IPS DF 6.9 (cell line): ENCODE measurements around the gene IFT122.
"Not testable (repeated sequence)": the region's sequence is repeated elsewhere in the genome, so short reads cannot be mapped to it uniquely, and the experiment has no call there.

Source experiments
- DNase-seq: peaks from one replicate; pipeline ENCODE4 v3.0.0-alpha.2; 2013; ENCODE audit warnings: low read depth, low spot score
- H3K27ac ChIP-seq: one replicate; pipeline ENCODE4 v1.5.1; 2013; ENCODE audit warnings: low read length, control low read depth
- H3K27me3 ChIP-seq: 2 replicates; pipeline ENCODE4 v1.6.1; 2013; ENCODE audit warnings: mild to moderate bottlenecking, low read length; ENCODE audit not compliant: control insufficient read depth, insufficient read depth
- H3K36me3 ChIP-seq: 2 replicates; pipeline ENCODE4 v1.6.1; 2013; ENCODE audit warnings: low read length; ENCODE audit not compliant: control insufficient read depth, insufficient read depth
- H3K4me1 ChIP-seq: 2 replicates; pipeline ENCODE4 v1.6.1; 2013; ENCODE audit warnings: low read length; ENCODE audit not compliant: control insufficient read depth, insufficient read depth
- H3K4me3 ChIP-seq: 2 replicates; pipeline ENCODE4 v1.5.1; 2013; ENCODE audit warnings: mild to moderate bottlenecking, low read length
- H3K9me3 ChIP-seq: 2 replicates; pipeline ENCODE4 v1.6.1; 2013; ENCODE audit warnings: low read length, inconsistent platforms; ENCODE audit not compliant: control insufficient read depth, insufficient read depth
- WGBS: extraction: QIAGEN DNeasy Blood & Tissue Kit; methylation state at CpG from one replicate; pipeline ENCODE4 v1.1.7; 2013; ENCODE audit warnings: mixed read lengths, missing lambda C conversion rate; ENCODE audit not compliant: insufficient read length, insufficient coverage; 5-methylcytosine and 5-hydroxymethylcytosine counted together

Gene IFT122

DNA sequence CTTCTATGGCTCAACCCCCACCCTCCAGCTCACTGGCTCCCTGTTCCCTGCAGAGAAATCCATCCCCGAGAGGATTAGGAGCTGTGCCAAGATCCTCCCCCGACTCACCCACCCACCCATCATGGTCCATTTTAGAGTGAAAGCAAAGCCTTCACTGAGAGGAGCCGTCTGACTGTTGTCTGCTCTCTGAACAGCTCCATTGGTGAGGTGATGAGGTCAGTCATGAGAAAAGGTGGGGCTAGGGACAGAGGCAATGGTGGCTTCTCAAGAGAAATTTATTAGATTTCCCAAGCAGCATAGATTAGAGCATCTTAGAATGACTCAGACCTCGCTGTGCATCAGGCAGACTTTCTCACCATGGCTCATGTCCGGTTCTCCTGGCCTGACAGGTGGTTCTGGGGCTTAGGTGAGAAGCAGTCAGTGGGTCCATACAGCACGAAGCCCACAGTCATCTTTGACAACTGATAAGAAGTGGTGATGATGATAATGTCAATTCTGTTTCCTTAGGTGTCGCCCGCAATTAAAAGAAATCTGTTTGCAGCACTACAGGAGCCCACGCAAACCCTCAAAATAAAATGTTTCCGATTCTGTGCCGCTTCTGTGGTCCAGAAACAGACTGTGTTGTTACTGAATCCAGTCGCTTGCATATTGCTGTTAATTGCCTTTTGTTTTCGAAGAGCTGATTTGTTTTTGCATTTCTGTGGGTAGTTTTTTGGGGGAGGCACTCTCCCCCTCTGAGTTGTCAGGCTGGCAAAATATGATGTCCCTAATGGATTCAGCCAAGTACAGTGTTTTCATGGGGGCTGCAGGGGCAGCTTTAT lies 63.7 kb downstream of the IFT122 start:
- WGBS = no CpG with 5 or more reads among the region's 13 CpGs
- Histone ChIP-seq H3K4me3 (no peak overlapping the region), H3K36me3 (0 out of 2 replicates have a peak, but pooled peaks cover 4% of the 10 kb centered on the region), H3K9me3 (no peaks in the 10 kb centered on the region), H3K27ac (no peak overlapping the region), H3K27me3 (no peaks in the 10 kb centered on the region), H3K4me1 (no peaks in the 10 kb centered on the region; the same call in 1 of the 2 replicates)
- DNase-seq = no peak

DNA sequence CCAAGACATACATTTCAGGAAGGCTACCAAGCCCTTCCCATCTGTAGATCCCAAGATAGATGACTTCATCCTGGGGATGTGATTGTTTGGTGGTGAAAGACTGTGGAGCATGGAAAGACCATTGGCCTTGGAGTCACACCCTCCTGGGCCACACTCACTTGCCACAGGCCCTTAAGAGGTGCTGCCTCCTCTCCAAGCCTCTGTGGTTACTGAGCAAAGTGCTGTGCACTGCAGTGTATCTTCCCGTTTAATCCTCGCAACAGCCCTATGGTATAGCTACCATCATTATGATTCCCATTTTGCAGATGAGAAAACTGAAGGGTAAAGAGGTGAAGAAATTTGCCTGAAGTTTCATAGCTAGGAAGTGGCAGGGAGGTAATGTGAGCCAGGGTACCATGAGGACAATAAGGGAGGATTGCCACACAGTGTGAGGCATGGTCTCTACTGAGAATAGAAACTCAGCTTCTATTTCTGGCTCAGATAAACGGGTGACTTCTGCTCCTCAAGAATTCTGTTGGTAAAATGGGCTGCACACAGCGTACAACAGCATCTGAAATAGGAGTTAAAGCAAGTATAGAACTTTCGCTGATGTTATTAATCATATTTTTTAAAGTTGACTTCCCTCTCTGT lies 64.6 kb downstream of the IFT122 start:
- DNase-seq = no peak
- Histone ChIP-seq H3K9me3 (no peaks in the 10 kb centered on the region), H3K27me3 (no peaks in the 10 kb centered on the region), H3K4me3 (no peak overlapping the region), H3K36me3 (0 out of 2 replicates have a peak, but pooled peaks cover 4% of the 10 kb centered on the region), H3K27ac (no peak overlapping the region), H3K4me1 (no peaks in the 10 kb centered on the region; the same call in 1 of the 2 replicates)
- WGBS = no CpG with 5 or more reads among the region's 5 CpGs

DNA sequence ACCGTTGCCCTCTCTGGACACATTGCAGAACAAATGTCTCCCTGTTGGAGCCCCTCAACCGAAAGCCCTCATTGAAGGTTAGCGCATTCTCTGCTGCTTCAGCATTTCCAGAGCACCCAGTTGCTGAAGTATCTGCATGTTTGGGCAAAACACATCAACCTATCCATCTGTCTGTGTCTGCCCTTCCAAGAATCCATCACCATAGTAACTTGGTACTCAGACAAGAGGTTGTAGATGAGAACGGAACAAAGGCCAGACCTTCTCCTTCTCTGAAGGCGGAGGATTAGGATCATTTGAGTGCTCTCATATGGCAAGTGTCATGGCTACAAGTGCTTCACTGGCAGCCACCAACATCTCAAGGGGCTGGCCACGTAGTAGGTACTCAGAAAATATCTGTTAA lies 65.3 kb downstream of the IFT122 start:
- Histone ChIP-seq H3K9me3 (no peaks in the 10 kb centered on the region), H3K27me3 (no peaks in the 10 kb centered on the region), H3K27ac (no peak overlapping the region), H3K4me3 (no peak overlapping the region), H3K4me1 (no peaks in the 10 kb centered on the region; the same call in 1 of the 2 replicates), H3K36me3 (0 out of 2 replicates have a peak, but pooled peaks cover 4% of the 10 kb centered on the region)
- DNase-seq = no peak
- WGBS = no CpG with 5 or more reads among the region's 6 CpGs

DNA sequence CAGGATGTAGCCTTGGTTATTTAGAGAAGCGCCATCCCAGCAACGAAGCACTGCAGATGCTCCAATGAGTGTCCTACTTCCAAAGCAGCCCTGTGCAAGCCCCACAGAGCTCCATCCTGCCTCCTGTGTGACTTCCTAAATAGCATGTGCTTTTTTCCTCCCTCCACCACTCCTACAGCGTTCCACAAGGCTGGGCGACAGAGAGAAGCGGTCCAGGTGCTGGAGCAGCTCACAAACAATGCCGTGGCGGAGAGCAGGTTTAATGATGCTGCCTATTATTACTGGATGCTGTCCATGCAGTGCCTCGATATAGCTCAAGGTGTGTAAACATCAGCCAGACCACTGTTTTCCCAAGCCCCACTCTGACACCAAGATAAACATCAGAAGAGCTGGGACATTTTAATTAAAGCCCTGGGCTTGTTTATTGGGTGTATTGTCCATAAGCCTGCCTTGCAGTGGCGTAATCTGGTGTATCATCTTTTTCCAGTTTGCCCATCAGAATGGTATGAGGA lies 66.3 kb downstream of the IFT122 start:
- no CpG with 5 or more reads among the region's 9 CpGs for WGBS
- no peak for DNase-seq
- H3K4me3 ChIP-seq = no peak overlapping the region
- H3K9me3 ChIP-seq = no peaks in the 10 kb centered on the region
- H3K27ac ChIP-seq = no peak overlapping the region
- no peaks in the 10 kb centered on the region for H3K27me3 ChIP-seq
- no peaks in the 10 kb centered on the region; the same call in 1 of the 2 replicates for H3K4me1 ChIP-seq
- 0 out of 2 replicates have a peak, but pooled peaks cover 4% of the 10 kb centered on the region for H3K36me3 ChIP-seq

DNA sequence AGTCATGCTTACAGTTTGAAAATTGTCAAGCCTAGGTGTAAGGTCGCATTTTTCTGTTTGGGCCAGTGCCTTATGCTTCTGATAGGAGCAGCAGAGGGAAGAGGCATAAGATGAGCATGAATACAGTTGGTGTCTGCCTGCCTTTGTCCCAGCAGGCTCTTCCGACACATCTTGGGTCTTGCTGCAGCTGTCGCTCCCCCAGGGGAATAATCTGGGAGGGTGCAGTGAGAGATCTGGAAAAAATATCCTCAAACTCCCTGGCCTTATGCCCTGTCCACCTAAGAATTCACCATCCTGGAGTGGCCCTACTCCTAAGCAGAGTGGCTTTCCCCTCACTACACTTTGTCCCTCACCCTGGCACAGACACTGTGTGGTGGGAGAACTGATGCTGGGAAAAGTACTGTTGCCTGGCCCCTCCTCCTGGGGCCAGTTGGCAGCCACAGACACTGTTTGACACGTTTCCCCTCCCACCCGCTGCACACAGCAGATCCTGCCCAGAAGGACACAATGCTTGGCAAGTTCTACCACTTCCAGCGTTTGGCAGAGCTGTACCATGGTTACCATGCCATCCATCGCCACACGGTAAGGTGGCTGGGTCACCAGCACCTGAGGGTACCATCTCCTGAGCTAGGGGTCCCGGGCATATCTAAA lies 67.3 kb downstream of the IFT122 start:
- Histone ChIP-seq H3K27me3 (no peaks in the 10 kb centered on the region), H3K4me3 (no peak overlapping the region), H3K4me1 (no peaks in the 10 kb centered on the region; the same call in 1 of the 2 replicates), H3K36me3 (0 out of 2 replicates have a peak, but pooled peaks cover 4% of the 10 kb centered on the region), H3K9me3 (no peaks in the 10 kb centered on the region), H3K27ac (no peak overlapping the region)
- WGBS = no CpG with 5 or more reads among the region's 9 CpGs
- no peak for DNase-seq

DNA sequence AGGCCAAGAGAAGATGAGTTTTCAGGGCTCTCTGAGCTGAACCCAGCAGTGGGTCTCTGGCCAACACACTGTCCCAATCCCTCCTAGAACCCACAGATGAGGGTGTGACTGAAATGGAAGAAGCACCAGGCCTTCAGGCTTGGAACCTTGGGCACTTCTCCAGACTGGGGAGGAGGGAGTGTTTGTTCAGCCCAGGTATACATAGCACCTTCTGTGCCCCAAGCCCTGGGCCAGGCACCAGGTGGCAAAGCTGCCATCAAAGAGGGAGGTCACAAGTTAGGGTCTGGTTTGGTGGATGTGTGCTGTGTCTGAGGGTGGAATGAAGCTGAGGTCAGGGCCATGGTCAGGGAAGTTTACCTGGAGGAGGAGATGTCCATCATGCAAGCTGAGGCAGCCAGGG lies 72.6 kb downstream of the IFT122 start:
- no peak overlapping the region for H3K4me3 ChIP-seq
- no peaks in the 10 kb centered on the region for H3K9me3 ChIP-seq
- H3K27me3 ChIP-seq = no peaks in the 10 kb centered on the region
- H3K27ac ChIP-seq = no peak overlapping the region
- no peaks in the 10 kb centered on the region for H3K4me1 ChIP-seq
- peaks cover 4% of the 10 kb centered on the region; the same call in 1 of the 2 replicates for H3K36me3 ChIP-seq
- no peak for DNase-seq

DNA sequence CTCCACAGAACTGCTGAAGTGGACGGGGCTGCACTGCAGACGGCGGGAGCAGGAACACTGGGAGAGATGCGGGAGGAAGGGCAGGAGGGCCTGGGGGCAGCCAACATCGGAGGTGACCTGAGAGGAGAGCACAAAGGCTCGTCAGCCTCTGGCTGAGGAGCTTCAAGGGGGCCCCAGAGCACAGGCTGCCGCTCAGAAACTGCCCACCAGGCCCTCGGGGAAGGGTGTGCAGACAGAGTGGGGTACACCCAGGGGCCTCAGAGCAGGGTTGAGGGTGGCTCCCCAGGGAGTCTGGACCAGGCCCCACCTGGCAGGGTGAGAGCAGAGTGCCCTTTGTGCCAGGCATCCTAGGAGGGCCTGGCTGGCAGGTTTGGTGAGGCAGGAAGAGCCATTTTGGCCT lies 73.7 kb downstream of the IFT122 start:
- Histone ChIP-seq H3K27ac (no peak overlapping the region), H3K27me3 (no peaks in the 10 kb centered on the region), H3K4me3 (no peak overlapping the region), H3K36me3 (peaks cover 4% of the 10 kb centered on the region; the same call in 1 of the 2 replicates), H3K9me3 (no peaks in the 10 kb centered on the region), H3K4me1 (no peaks in the 10 kb centered on the region)
- no CpG with 5 or more reads among the region's 8 CpGs for WGBS
- DNase-seq = no peak

DNA sequence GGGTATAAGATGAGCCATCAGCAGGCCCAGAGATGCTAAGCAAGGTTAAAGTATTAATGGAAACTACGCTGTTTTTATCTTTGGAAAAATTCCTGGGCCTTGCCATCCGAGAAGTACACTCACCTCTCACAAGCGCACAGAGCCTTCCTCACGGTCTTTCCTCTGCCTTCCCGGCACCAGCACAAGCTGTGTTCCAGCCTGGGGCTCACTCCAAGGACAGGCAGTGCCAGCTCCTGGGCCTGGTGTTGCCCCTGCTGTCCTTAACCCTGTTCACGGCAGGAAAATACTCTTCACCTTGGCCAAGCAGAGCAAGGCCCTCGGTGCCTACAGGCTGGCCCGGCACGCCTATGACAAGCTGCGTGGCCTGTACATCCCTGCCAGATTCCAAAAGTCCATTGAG lies 74.1 kb downstream of the IFT122 start:
- H3K9me3 ChIP-seq = no peaks in the 10 kb centered on the region
- H3K27me3 ChIP-seq = no peaks in the 10 kb centered on the region
- H3K4me3 ChIP-seq = no peak overlapping the region
- peaks cover 4% of the 10 kb centered on the region; the same call in 1 of the 2 replicates for H3K36me3 ChIP-seq
- no peak overlapping the region for H3K27ac ChIP-seq
- WGBS = no CpG with 5 or more reads among the region's 10 CpGs
- DNase-seq = no peak
- no peaks in the 10 kb centered on the region for H3K4me1 ChIP-seq

DNA sequence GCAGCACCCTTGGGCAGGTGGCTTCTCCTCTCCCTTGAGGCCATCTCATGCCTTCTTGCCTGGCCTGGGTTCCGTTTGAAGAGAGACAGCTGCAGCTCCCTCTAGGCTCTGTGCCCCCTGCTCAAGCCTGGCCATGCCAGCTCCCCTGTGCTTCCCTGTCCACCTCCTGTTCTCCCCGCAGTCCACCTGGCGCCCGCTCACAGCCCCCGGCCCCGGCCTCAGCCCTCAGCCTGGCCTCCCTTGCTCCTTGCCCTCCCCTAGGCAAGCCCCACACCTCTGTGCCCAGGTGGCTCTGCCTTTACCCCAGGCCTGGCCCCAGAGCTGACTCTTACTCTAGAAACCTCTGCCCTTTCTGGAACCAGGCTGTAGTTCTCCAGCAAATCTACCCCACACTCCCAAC lies 74.5 kb downstream of the IFT122 start:
- no CpG with 5 or more reads among the region's 6 CpGs for whole genome bisulfite sequencing
- Histone ChIP-seq H3K9me3 (no peaks in the 10 kb centered on the region), H3K36me3 (peaks cover 4% of the 10 kb centered on the region; the same call in 1 of the 2 replicates), H3K27me3 (no peaks in the 10 kb centered on the region), H3K4me1 (no peaks in the 10 kb centered on the region), H3K27ac (no peak overlapping the region), H3K4me3 (no peak overlapping the region)
- no peak for DNase-seq

DNA sequence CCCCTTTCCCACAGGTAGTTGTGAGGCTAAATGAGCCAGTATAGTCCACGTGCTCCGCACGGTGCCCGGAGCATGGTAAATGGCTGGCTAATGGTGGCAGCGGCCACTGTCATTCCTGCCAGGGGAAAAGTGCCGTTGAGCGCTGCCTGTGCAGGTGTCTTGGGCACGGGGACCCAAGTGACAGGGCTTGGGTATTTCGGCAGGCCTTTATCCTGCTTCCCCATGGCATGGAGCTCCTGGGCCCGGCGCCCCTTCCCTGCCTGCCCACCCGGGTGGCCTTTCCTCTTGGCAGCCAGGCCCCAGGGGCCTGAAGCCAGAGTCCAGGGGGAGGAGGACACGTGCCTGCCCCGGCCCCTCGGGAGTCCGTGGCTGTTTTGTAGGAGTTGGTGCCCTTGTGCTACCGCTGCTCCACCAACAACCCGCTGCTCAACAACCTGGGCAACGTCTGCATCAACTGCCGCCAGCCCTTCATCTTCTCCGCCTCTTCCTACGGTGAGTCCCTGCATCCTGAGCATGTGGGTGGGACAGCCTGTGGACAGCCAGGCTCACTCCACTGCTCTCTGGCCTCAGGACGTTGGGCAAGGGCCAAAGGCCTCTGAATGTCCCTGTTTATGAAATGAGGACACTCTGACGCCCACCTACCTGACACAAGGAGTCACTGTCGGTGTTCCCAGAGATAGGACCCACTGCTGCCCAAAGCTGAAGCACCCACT lies 75.2 kb downstream of the IFT122 start:
- not testable (repeated sequence) for H3K4me1 ChIP-seq, H3K27ac ChIP-seq, DNase-seq, H3K9me3 ChIP-seq, H3K4me3 ChIP-seq, H3K27me3 ChIP-seq, H3K36me3 ChIP-seq
- no CpG with 5 or more reads among the region's 25 CpGs for WGBS
